Immature natural killer cell (primary cell): ENCODE data around the gene KLF1. TPM values are rescaled to one million over a fixed set of nuclear protein-coding genes. Genes with fewer than 3 reads are reported as not detected.
"Not testable (repeated sequence)": the region's sequence is repeated elsewhere in the genome, so short reads cannot be mapped to it uniquely, and the experiment has no call there.

ENCODE experiments used
- DNase-seq, 3 donors: peaks; one replicate each; pipeline ENCODE4 v3.0.0; 2022; ENCODE audit warnings: mixed read lengths in 1 of 3
- H3K27ac Mint-ChIP-seq, 6 donors: one replicate each; pipeline ENCODE4 v1.8.0; 2020; ENCODE audit warnings: mixed read lengths in 6 of 6, mild to moderate bottlenecking in 5 of 6, inconsistent platforms in 4 of 6, moderate library complexity in 3 of 6
- H3K27me3 Mint-ChIP-seq, 3 donors: one replicate each; pipeline ENCODE4 v1.8.0; 2020 to 2021; ENCODE audit warnings: low read depth in 3 of 3, mild to moderate bottlenecking in 3 of 3, mixed read lengths in 3 of 3, moderate library complexity in 3 of 3, inconsistent platforms in 1 of 3
- H3K36me3 Mint-ChIP-seq, 3 donors: one replicate each; pipeline ENCODE4 v1.8.0; 2020; ENCODE audit warnings: mixed read lengths in 3 of 3, inconsistent platforms in 2 of 3, mild to moderate bottlenecking in 2 of 3
- H3K4me1 Mint-ChIP-seq, 2 donors: one replicate each; pipeline ENCODE4 v1.8.0; 2020; ENCODE audit warnings: inconsistent platforms in 2 of 2, mild to moderate bottlenecking in 2 of 2, mixed read lengths in 2 of 2, moderate library complexity in 1 of 2
- H3K4me3 Mint-ChIP-seq, 5 donors: one replicate each; pipeline ENCODE4 v1.8.0; 2020; ENCODE audit warnings: mild to moderate bottlenecking in 5 of 5, mixed read lengths in 5 of 5, inconsistent platforms in 3 of 5, moderate library complexity in 3 of 5
- H3K9me3 Mint-ChIP-seq, 6 donors: one replicate each; pipeline ENCODE4 v1.8.0; 2020; ENCODE audit warnings: mild to moderate bottlenecking in 6 of 6, mixed read lengths in 6 of 6, inconsistent platforms in 4 of 6, moderate library complexity in 3 of 6
- polyA plus RNA-seq, 3 donors: library from polyadenylated mRNA; unstranded; fragments of 300-500 nt; fragmentation: Illumina TruSeq; gene quantifications; one replicate each; pipeline ENCODE4 v1.2.3, GENCODE V29; 2021

KLF1 gene
- polyA plus RNA-seq, 3 donors from 2014 or later: 0.15 to 1.8 (median 0.20) TPM

DNA sequence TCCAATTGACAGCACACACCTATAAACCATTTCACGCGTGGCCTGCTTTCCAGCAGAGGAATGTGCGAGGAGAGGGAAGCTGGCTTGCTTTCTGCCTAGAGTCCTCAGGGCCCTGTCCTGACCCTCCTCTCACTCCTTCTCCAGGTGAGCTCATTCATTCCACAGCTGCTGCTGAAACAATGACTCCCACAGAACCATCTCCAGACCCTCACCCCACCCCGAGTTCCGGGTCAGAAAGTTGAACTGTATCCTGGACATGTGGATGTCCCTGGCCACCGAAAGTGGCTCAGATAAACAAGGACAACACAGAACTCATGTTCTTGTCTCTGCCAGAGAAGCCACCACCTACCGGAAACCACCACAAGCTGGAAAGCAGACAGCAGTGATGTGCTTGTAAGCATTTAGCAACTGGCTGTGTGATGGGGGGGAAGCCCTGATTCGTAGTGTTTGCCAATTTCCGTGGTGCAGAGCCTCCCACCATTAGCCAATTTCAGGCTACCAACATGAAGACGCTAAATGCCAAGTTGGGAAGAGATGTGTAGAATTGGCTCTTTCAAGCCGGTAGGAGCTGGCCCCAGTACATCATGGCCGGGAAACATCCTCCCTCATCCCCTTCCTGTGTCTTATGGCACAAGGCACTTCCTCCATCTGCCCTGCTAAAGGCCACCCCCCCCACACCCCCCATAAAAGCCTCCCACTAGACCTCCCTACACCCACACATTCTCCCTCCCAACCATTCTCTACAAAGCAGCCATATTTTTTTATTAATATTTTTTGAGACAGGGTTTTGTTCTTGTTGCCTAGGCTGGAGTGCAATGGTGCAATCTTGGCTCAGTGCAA lies 27.1 kb upstream of the KLF1 start:
- Mint-ChIP-seq H3K9me3 (no peaks in the 10 kb centered on the region), H3K4me3 (peak overlapping the region; percentile 36 to 72 (median 43)), H3K4me1 (peaks cover 23 to 24% of the 10 kb centered on the region in 2 donors), H3K27me3 (peaks cover under 1 to 6% (median 4%) of the 10 kb centered on the region in 3 donors), H3K36me3 (no peaks in the 10 kb centered on the region), H3K27ac (peak overlapping the region; percentile 80 to 96 (median 84))
- peak; percentile 40 to 46 (median 43) for DNase-seq

- H3K27ac Mint-ChIP-seq: peak overlapping the region in 5 of 6 donors; percentile 37 to 95 (median 84)
- peak overlapping the region in 1 of 5 donors; percentile 29 for H3K4me3 Mint-ChIP-seq
- DNase-seq: no peak
- no peaks in the 10 kb centered on the region for H3K9me3 Mint-ChIP-seq
- H3K27me3 Mint-ChIP-seq: peaks cover 0 to 6% (median 1%) of the 10 kb centered on the region in 3 donors
- no peaks in the 10 kb centered on the region for H3K36me3 Mint-ChIP-seq
- peaks cover 19 to 20% of the 10 kb centered on the region in 2 donors for H3K4me1 Mint-ChIP-seq
These were observed 26.1 kb upstream of the KLF1 start for GRCh38 chr19:12913011-12913561.

DNA sequence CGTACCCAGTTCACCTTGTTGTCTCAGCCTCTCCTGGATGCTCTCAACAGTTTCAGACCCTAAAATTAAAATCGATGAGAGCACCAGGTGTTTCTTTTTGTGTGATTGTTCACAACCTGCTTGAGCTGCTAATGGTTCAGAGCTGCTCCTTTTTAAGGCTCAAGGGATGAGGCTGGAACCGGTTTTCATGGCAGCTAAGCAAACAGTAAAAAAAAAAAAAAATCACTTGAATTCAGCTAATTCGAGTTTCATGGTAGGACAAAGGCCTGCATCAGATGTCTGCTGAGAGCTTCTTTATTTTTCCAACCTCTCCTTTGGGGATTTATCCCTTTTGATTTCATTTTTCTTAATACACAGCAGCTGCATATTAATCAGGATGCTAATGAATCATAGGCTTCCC lies 25.6 kb upstream of the KLF1 start:
- Mint-ChIP-seq H3K27me3 (peaks cover 0 to 6% (median 0%) of the 10 kb centered on the region in 3 donors), H3K4me1 (peaks cover 19 to 20% of the 10 kb centered on the region in 2 donors), H3K27ac (no peak overlapping the region), H3K9me3 (no peaks in the 10 kb centered on the region), H3K36me3 (no peaks in the 10 kb centered on the region), H3K4me3 (no peak overlapping the region)
- DNase-seq: no peak

GRCh38 chr19:12907166-12907565 lies 20.2 kb upstream of the KLF1 start:
- Mint-ChIP-seq H3K27me3 (peaks cover 0 to 2% (median 0%) of the 10 kb centered on the region in 3 donors), H3K36me3 (no peaks in the 10 kb centered on the region), H3K4me3 (no peak overlapping the region), H3K4me1 (no peaks in the 10 kb centered on the region), H3K9me3 (no peaks in the 10 kb centered on the region), H3K27ac (no peak overlapping the region)
- no peak for DNase-seq

DNA sequence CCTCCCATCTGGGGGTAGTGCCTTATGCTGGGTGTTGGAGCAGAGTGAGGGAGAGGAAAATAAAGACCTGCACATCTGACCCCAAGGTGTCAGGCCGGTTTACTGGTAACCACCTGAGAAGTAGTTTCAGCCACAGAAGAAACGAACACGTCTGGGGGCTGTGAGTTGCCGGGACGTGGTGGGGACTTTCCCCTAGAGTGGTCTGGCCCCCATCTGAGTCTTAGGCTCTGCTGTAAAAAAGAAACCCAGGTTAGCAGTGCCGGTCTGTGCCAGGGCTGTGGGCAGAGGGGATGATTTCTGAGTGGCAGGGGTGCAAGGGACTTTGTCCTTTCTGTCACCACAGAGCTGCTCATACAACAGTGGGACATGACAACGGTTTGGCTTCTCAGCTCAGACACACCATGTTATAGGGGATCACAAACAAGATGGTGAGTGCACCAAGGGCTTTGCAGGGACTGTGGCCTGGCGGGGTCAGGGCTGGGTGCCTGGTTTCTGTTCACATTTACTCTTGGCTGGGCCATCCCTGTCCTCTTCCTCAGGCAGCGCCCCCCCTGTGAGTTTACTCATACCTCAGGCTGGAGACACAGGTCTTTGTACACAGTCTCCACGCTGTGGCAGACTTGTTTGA lies 13.0 kb upstream of the KLF1 start:
- peak overlapping the region in 2 of 5 donors; percentile 3 to 47 for H3K4me3 Mint-ChIP-seq
- peak; percentile 39 to 72 (median 42) for DNase-seq

DNA sequence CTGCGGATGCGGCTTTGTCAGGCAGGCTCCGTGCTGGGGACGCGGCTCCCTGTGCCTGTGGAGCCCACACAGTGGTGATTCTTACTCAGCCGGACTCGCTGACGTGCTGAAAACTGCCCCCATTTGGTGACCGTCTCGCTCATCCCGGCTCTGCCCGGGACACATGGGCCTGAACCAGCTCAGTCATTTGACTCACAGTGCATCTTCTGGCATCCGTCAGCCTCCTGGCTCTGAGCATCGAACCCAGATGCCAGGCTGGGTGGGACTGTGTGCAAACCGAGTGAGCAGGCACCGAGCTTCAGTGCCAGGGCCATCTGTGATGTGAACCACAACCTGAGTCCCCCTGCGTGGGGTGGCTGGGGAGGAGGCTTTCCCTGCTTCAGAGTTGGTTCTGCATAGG lies 9.5 kb upstream of the KLF1 start:
- H3K27ac Mint-ChIP-seq: no peak overlapping the region
- peaks cover 9 to 13% (median 11%) of the 10 kb centered on the region in 3 donors for H3K36me3 Mint-ChIP-seq
- no peak overlapping the region for H3K4me3 Mint-ChIP-seq
- peaks cover 0 to 6% (median 1%) of the 10 kb centered on the region in 3 donors for H3K27me3 Mint-ChIP-seq
- no peak for DNase-seq
- H3K4me1 Mint-ChIP-seq: peaks cover 8 to 20% of the 10 kb centered on the region in 2 donors
- no peaks in the 10 kb centered on the region for H3K9me3 Mint-ChIP-seq

More for the DNA sequence above, 13.0 kb upstream of the KLF1 start:
- Mint-ChIP-seq H3K27ac (peak overlapping the region; percentile 23 to 90 (median 44)), H3K9me3 (no peaks in the 10 kb centered on the region), H3K4me1 (peaks cover 0 to 12% of the 10 kb centered on the region in 2 donors), H3K36me3 (peaks cover 1 to 2% (median 1%) of the 10 kb centered on the region in 3 donors), H3K27me3 (peaks cover 0 to 3% (median 2%) of the 10 kb centered on the region in 3 donors)

- peak overlapping the region; percentile 33 to 62 (median 53) for H3K4me3 Mint-ChIP-seq
These were observed 6.6 kb upstream of the KLF1 start for GRCh38 chr19:12893582-12893981.

DNA sequence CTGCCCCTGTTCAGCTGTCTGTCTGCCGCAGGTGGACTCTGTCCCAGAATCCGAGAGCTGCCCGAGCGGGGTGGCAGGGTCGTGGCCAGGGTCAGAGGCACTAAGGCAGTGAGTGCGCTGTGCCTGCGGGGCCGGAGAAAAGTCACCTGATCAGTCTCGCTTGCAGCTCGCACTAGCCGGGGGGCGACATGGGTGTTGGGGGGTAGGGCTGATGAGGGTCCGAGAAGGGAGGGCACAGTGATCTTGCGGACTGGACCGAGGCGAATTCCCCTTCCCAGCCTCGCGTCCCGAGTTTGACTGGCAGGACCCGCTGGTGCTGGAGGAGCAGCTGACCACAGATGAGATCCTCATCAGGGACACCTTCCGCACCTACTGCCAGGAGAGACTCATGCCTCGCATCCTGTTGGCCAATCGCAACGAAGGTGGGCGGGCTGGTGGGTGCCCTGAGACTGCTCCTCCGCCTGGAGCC lies 4.6 kb upstream of the KLF1 start:
- Mint-ChIP-seq H3K36me3 (peaks cover 9 to 13% (median 11%) of the 10 kb centered on the region in 3 donors), H3K4me1 (peaks cover 22 to 27% of the 10 kb centered on the region in 2 donors), H3K4me3 (peak overlapping the region; percentile 96 to 98 (median 97)), H3K27me3 (peaks cover 7 to 12% (median 7%) of the 10 kb centered on the region in 3 donors), H3K27ac (peak overlapping the region; percentile 81 to 97 (median 96)), H3K9me3 (no peaks in the 10 kb centered on the region)
- no peak for DNase-seq

More at GRCh38 chr19:12893582-12893981, 6.6 kb upstream of the KLF1 start:
- Mint-ChIP-seq H3K36me3 (peaks cover 9 to 13% (median 11%) of the 10 kb centered on the region in 3 donors), H3K27me3 (peaks cover 7 to 12% (median 7%) of the 10 kb centered on the region in 3 donors), H3K9me3 (no peaks in the 10 kb centered on the region), H3K27ac (no peak overlapping the region), H3K4me1 (peaks cover 21 to 26% of the 10 kb centered on the region in 2 donors)
- DNase-seq: no peak

GRCh38 chr19:12890787-12891552 lies 4.0 kb upstream of the KLF1 start, which contains the start of gene GCDH:
Gene GCDH, plus strand, starts transcription at chr19:12891160. Its CDS starts 145 bp downstream, at chr19:12891305.
- DNase-seq: peak; percentile 97
- peaks cover 24 to 32% of the 10 kb centered on the region in 2 donors for H3K4me1 Mint-ChIP-seq
- peaks cover 9 to 13% (median 11%) of the 10 kb centered on the region in 3 donors for H3K36me3 Mint-ChIP-seq
- no peaks in the 10 kb centered on the region for H3K9me3 Mint-ChIP-seq
- peaks cover 7 to 12% (median 9%) of the 10 kb centered on the region in 3 donors for H3K27me3 Mint-ChIP-seq
- H3K4me3 Mint-ChIP-seq: peak within 1 kb of the TSS; percentile 96 to 98 (median 97)
- H3K27ac Mint-ChIP-seq: peak within 1 kb of the TSS; percentile 81 to 97 (median 96)

DNA sequence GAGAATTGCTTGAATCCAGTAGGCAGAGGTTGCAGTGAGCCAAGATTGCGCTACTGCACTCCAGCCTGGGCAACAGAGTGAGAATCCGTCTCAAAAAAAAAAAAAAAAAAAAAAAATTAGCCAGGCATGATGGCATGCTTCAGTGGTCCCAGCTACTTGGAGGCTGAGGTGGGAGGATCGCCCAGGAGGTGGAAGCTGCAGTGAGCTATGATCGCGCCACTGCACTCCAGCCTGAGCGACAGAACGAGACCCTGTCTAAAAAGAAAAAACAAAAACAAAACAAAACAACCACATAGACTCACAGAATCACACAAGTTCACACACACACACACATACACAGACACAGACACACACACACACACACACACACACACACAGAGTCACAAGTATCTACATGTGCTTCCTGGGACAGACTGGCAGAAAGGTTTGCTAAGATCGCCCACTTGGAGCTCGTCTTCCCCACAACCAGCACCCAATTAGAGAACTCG lies 3.3 kb upstream of the KLF1 start:
- peaks cover 24 to 32% of the 10 kb centered on the region in 2 donors for H3K4me1 Mint-ChIP-seq
- H3K36me3 Mint-ChIP-seq: peaks cover 9 to 13% (median 11%) of the 10 kb centered on the region in 3 donors
- H3K9me3 Mint-ChIP-seq, DNase-seq: not testable (repeated sequence)
- peak overlapping the region; percentile 96 to 98 (median 97) for H3K4me3 Mint-ChIP-seq
- H3K27ac Mint-ChIP-seq: peak overlapping the region; percentile 81 to 97 (median 96)
- peaks cover 7 to 12% (median 9%) of the 10 kb centered on the region in 3 donors for H3K27me3 Mint-ChIP-seq

- H3K27ac Mint-ChIP-seq: no peak overlapping the region
These were observed 1.1 kb upstream of the KLF1 start for GRCh38 chr19:12888006-12888603.

DNA sequence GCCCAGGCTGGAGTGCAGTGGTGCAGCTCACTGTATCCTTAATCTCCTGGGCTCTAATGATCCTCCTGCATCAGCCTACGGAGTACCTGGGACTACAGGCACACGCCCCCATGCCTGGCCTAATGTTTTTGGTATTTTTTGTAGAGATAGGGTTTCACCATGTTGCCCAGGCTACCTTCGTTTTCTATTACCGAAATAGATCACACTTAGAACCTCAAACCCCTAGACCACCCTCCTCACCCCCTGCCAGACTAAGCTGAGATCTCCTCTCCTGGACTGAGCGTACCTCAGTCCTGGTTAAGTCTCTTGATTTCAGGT lies 391 bp downstream of the KLF1 start:
- Mint-ChIP-seq H3K9me3 (peaks cover 0 to 2% (median 0%) of the 10 kb centered on the region in 6 donors), H3K27ac (peak overlapping the region in 1 of 6 donors; percentile 40), H3K27me3 (peaks cover 5 to 12% (median 11%) of the 10 kb centered on the region in 3 donors), H3K4me1 (peaks cover 41 to 44% of the 10 kb centered on the region in 2 donors), H3K4me3 (peak overlapping the region; percentile 61 to 80 (median 65)), H3K36me3 (no peaks in the 10 kb centered on the region)
- no peak for DNase-seq

More at GRCh38 chr19:12888006-12888603, 1.1 kb upstream of the KLF1 start:
- peaks cover 38 to 43% of the 10 kb centered on the region in 2 donors for H3K4me1 Mint-ChIP-seq
- peaks cover 5 to 12% (median 11%) of the 10 kb centered on the region in 3 donors for H3K27me3 Mint-ChIP-seq
- H3K4me3 Mint-ChIP-seq: no peak overlapping the region
- DNase-seq: no peak
- no peaks in the 10 kb centered on the region for H3K9me3 Mint-ChIP-seq
- H3K36me3 Mint-ChIP-seq: no peaks in the 10 kb centered on the region
